Gastrocnemius medialis (tissue), 4 donors: Measurements from ENCODE around the gene ARHGAP25. TPM values are rescaled to one million over a fixed set of nuclear protein-coding genes. Genes with fewer than 3 reads are reported as not detected.

Experiments used
- ATAC-seq, 2 donors: fragments of 150-250 bp; one replicate each; pipeline ENCODE4 v1.9.1; 2016
- DNase-seq, 2 donors: peaks; one replicate each; pipeline ENCODE4 v3.0.0-alpha.2; 2019
- H3K27ac ChIP-seq, 4 donors: fragments of 200-600 bp; sonication (generic); 1 replicate in 1 of 4; 2 replicates in 3 of 4; pipeline ENCODE4 v1.5.1; 2016 to 2018; ENCODE audit warnings: mild to moderate bottlenecking in 2 of 4, moderate library complexity in 1 of 4
- H3K27me3 ChIP-seq, 3 donors: fragments of 200-600 bp; sonication (generic) in 2 of 3; 1 replicate in 1 of 3; 2 replicates in 2 of 3; pipeline versions ENCODE4 v1.5.1 to v1.6.0; 2016 to 2019; ENCODE audit warnings: mild to moderate bottlenecking in 1 of 3, moderate library complexity in 1 of 3
- H3K36me3 ChIP-seq, 2 donors: fragments of 200-600 bp; sonication (generic) in 1 of 2; one replicate each; pipeline ENCODE4 v1.5.1; 2017 to 2018
- H3K4me1 ChIP-seq, 2 donors: fragments of 200-600 bp; sonication (generic) in 1 of 2; one replicate each; pipeline ENCODE4 v1.5.1; 2016 to 2017; ENCODE audit warnings: mild to moderate bottlenecking in 2 of 2
- H3K4me3 ChIP-seq, 4 donors: fragments of 200-600 bp; sonication (generic) in 3 of 4; 1 replicate in 1 of 4; 2 replicates in 3 of 4; pipeline ENCODE4 v1.5.1; 2016 to 2019; ENCODE audit warnings: mild to moderate bottlenecking in 2 of 4
- H3K9me3 ChIP-seq, 3 donors: fragments of 200-600 bp; sonication (generic) in 2 of 3; 1 replicate in 1 of 3; 2 replicates in 2 of 3; pipeline ENCODE4 v1.5.1; 2016 to 2019
- CTCF ChIP-seq, 5 experiments: fragments of 450-650 bp in 3 of 5; fragments of 200-600 bp in 2 of 5; sonication (generic) in 2 of 5; IDR thresholded peaks in 4 of 5; conservative IDR thresholded peaks in 1 of 5; 1 replicate in 4 of 5; 2 replicates in 1 of 5; pipeline ENCODE4 v1.5.1; 2016 to 2019; ENCODE audit warnings: antibody characterized with exemption in 5 of 5, mild to moderate bottlenecking in 3 of 5, moderate library complexity in 3 of 5
- POLR2A ChIP-seq, 2 donors: fragments of 450-650 bp; IDR thresholded peaks; one replicate each; pipeline ENCODE4 v1.6.1; 2017; ENCODE audit warnings: antibody characterized with exemption in 2 of 2, mild to moderate bottlenecking in 2 of 2, moderate library complexity in 2 of 2
- in situ Hi-C, 4 donors: fragments of 200-750 bp; cut with MboI; loops; one replicate each; pipeline versions ENCODE4 v1.15.0 to v1.8.0; 2017; ENCODE audit warnings: low sequenced_read_pairs in 4 of 4
- intact Hi-C: fragments of 100-400 bp; cut with DNase I; formaldehyde crosslinking; loops from one replicate; pipeline ENCODE4 v1.15.1; 2023; ENCODE audit warnings: low total_unique reads
- total RNA-seq, 4 donors: library from RNA; depleted of rRNA; stranded (reverse); fragments of >200 nt; gene quantifications; one replicate each; pipeline versions ENCODE4 v1.1.0 to v1.2.3, GENCODE V29; 2016

ARHGAP25 gene
- total RNA-seq, 4 donors from 2014 or later = 1.9 to 6.8 (median 3.0) TPM

GRCh38 chr2:68828887-68829708 is 94.5 kb downstream of the ARHGAP25 start:
- no peaks in the 10 kb centered on the region for H3K36me3 ChIP-seq
- peak overlapping the region; percentile 54 to 68 (median 60) for H3K27ac ChIP-seq
- intact Hi-C loops (no loop called here), in situ Hi-C loops (no loop called here)
- TF ChIP-seq CTCF (IDR thresholded peaks at IDR 0.05 in 4 of 5, conservative IDR thresholded peaks at IDR 0.05 in 1 of 5) (peak in 1 of 5 experiments; percentile 16), POLR2A (IDR thresholded peaks at IDR 0.05) (no peak)
- H3K4me1 ChIP-seq = peaks cover 26 to 38% of the 10 kb centered on the region in 2 donors
- peak; percentile 69 to 71 for ATAC-seq
- no peaks in the 10 kb centered on the region for H3K27me3 ChIP-seq
- no peak overlapping the region for H3K4me3 ChIP-seq
- H3K9me3 ChIP-seq = no peaks in the 10 kb centered on the region
- peak; percentile 75 to 82 for DNase-seq

GRCh38 chr2:68829749-68830148 is 95.1 kb downstream of the ARHGAP25 start:
- H3K4me3 ChIP-seq = no peak overlapping the region

GRCh38 chr2:68831686-68832232 is 97.1 kb downstream of the ARHGAP25 start:
- H3K27me3 ChIP-seq = no peaks in the 10 kb centered on the region
- intact Hi-C loops (loop anchor here (5.0 to 10.0 kb wide), 2 partner anchors 64 to 73 kb away; no protein-coding TSS in a partner anchor), in situ Hi-C loops (no loop called here)
- peak overlapping the region; percentile 72 to 78 (median 74) for H3K27ac ChIP-seq
- TF ChIP-seq POLR2A (IDR thresholded peaks at IDR 0.05) (no peak), CTCF (IDR thresholded peaks at IDR 0.05 in 4 of 5, conservative IDR thresholded peaks at IDR 0.05 in 1 of 5) (no peak)
- H3K36me3 ChIP-seq = no peaks in the 10 kb centered on the region
- ATAC-seq (peak in 1 of 2 donors; percentile 7), DNase-seq (no peak)
- peaks cover 26 to 38% of the 10 kb centered on the region in 2 donors for H3K4me1 ChIP-seq
- no peaks in the 10 kb centered on the region for H3K9me3 ChIP-seq
- H3K4me3 ChIP-seq = no peak overlapping the region

More at GRCh38 chr2:68829749-68830148, 95.1 kb downstream of the ARHGAP25 start:
- H3K27me3 ChIP-seq = no peaks in the 10 kb centered on the region
- no peak for DNase-seq
- intact Hi-C loops (loop anchor here (5.0 to 10.0 kb wide), 2 partner anchors 62 to 75 kb away; no protein-coding TSS in a partner anchor), in situ Hi-C loops (no loop called here)
- no peaks in the 10 kb centered on the region for H3K9me3 ChIP-seq
- TF ChIP-seq POLR2A (IDR thresholded peaks at IDR 0.05) = no peak
- TF ChIP-seq CTCF (IDR thresholded peaks at IDR 0.05 in 4 of 5, conservative IDR thresholded peaks at IDR 0.05 in 1 of 5) = no peak
- ATAC-seq = no peak
- H3K4me1 ChIP-seq = peaks cover 26 to 38% of the 10 kb centered on the region in 2 donors
- no peaks in the 10 kb centered on the region for H3K36me3 ChIP-seq
- peak overlapping the region; percentile 54 to 68 (median 60) for H3K27ac ChIP-seq

GRCh38 chr2:68832233-68832869 is 97.7 kb downstream of the ARHGAP25 start:
- TF ChIP-seq POLR2A (IDR thresholded peaks at IDR 0.05) (peak; percentile 17 to 32), CTCF (IDR thresholded peaks at IDR 0.05 in 4 of 5, conservative IDR thresholded peaks at IDR 0.05 in 1 of 5) (no peak)

More at GRCh38 chr2:68832233-68832869, 97.7 kb downstream of the ARHGAP25 start:
- peak; percentile 31 to 47 for DNase-seq
- Histone ChIP-seq H3K36me3 (no peaks in the 10 kb centered on the region), H3K27me3 (no peaks in the 10 kb centered on the region), H3K4me1 (peaks cover 26 to 38% of the 10 kb centered on the region in 2 donors), H3K4me3 (no peak overlapping the region), H3K27ac (peak overlapping the region; percentile 72 to 78 (median 74)), H3K9me3 (no peaks in the 10 kb centered on the region)
- intact Hi-C loops (loop anchor here (5.0 to 10.0 kb wide), 2 partner anchors 65 to 72 kb away; no protein-coding TSS in a partner anchor), in situ Hi-C loops (no loop called here)
- ATAC-seq = peak; percentile 57 to 67
